GM21447 (cell line): ENCODE results near the gene PRMT7.

Source experiments
- ATAC-seq: cut with Tn5 transposase; IDR thresholded peaks from one replicate; pipeline ENCODE4 v1.9.1; 2021; ENCODE audit not compliant: unreplicated experiment

Gene PRMT7

DNA sequence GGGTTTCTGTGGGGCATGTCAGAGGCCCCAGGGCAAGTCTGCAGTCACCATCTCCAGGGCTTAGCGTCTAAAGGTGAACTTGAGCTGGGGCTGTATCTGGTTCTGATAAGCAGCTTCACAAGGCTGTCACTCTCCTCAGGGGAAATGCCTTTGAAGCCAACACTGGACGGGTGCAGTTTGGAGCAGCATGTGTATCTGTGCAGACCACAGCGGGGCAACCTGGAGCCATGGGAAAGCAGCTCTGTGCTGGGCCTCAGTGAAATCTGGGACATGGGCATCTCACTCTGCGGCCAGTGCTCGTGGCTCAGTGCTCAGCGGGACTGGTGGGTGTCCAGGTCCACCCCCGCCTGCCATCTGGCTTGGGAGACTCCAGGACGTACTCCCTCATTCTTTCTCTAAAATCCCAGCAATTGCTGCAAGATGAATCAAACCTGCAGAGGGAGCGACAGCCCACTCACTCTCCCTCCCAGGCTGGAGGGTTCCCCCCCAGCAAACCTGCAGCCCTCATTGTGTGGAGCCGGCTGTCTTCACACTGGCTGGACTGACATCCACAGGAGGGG is 63.5 kb downstream of the PRMT7 start:
- no peak for ATAC-seq

DNA sequence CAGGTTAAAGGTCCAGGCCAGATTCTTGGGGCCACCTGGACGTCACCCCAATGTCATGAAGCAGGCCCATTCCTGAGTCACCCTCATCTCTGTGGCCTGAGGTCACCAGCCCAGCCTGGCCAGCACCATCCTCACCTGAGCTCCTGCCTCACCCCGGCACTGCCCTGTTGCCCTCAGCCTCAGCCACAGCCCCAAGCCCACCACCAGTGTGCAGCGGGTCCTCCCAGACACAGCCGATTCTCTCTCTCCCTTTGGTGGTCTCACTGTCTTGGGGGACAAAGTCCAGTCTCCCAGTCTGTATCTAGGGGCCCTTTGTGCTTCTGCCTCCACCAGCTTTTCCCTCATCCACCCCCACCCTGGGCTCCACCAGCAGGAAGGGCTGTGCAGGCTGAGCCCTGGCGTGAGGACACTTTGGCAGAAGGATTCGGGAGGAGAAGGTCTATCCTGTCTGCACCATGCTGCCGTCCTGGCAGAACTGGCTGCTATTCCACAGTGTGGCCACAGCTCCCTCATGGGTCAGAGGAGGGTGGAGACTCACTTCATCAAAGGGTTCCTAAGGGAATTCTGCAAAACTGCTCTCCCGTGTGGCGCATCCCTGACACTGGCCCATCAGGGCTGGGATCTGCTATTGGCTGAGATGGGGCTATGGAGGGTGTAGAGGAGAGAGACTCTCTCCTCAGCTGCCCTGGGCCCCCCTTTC is 64.3 kb downstream of the PRMT7 start:
- no peak for ATAC-seq

DNA sequence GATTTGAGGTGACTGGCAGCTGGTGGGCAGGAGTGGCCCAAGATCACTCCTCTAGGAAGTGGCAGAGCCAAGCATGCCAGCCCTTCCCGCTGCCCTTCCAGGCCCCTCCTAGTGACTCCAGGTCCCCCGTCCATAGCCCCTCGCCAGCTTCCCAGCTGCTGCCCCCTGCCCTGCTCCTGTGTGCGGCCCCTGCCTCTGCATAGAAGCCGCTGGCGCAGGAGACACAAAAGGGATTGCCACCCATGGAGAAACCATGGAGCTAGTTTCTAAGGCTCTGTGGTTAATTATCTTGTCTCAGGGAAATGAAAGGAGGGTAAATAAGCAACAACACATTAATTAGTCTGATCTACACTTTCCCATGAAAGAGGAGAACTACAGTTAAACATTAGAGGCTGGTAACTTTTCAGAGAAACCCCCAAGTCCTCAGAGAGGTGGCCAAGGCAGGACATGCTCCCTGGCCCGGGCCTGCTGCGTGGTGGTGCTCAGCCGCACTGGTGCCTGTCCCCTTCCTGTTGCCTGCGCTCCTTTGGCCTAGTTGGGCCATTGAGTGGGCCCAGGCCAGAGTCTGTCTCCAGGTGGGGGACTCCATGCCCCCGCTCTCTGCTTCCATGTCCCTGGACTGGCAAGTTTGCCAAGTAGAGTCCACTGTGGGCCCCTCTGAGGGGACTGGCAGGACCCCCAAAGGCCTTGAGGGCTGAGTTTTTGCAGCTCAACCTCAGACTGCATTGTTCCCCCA is 65.2 kb downstream of the PRMT7 start:
- no peak for ATAC-seq

DNA sequence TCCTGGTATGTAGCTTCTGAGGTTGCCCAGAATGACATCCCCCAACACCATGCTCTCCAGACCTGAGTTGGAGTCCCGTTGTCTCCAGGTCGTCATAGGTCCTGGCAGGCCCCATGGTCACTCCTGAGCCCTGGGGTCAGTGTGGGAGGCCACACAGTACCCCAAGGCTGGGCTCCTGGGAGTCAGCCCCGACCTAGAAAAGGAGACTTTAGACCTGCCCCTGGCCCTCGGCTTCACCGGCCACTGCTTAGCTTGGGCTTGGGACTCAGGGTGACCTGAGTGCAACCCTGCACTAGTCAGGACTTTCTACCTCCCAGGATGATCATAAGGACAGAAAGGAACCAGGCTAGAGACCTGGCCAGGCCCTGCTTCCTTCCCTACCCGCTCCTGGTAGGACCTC is 65.8 kb downstream of the PRMT7 start:
- no peak for ATAC-seq

DNA sequence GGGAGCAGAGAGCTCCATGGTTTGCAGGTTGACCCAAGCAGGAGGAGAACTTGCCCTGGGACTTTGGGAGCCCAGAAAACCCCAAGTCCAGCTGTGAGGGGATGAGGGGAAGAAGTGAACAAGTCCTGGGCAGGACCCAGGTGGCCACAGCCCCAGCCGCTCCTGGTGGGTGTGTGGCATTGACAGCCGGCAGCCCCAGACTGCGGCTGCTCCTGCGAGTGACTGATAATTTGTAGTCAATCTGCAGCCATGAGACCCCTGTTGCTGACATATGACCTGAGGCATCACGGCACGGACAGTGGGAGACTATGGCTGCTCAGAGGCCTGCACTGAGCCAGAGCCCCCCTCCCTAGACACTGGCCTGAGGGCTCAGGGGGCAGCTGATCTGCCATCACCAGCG is 66.4 kb downstream of the PRMT7 start:
- no peak for ATAC-seq

DNA sequence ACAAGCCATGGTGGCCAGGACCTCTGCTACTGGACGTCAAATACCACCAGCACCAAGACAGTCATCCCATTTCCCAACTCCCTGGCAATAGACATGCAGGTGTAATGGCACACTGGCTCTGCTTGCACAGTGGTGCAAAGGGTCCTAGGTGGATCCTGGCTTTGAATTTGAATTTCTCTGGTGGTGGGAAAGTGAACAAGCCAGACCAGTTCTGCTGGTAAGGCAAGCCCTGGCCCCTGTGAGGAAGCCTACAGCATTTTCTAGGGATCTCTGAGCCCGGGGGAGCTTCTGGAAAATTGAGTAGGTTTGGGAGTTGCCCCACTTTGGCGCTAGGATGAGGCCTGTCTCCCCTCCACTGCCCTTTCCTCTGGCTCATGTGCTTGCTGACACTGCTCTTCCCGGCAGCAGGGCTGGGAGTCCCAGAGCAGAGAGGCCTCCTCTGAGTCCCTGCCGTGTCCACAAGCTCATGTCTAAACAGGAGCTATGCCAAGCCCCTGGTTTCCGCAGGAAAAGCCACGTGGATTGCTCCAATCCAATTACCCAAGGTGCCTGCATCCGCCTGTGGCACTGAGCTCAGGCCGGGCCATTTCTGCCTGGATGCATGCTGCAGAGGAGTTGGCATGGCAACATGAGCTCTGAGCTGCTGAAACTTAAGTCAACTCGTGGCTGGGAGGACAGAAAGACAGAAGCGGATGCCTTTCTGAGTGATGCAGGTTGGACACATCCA is 67.0 kb downstream of the PRMT7 start:
- ATAC-seq = no peak

DNA sequence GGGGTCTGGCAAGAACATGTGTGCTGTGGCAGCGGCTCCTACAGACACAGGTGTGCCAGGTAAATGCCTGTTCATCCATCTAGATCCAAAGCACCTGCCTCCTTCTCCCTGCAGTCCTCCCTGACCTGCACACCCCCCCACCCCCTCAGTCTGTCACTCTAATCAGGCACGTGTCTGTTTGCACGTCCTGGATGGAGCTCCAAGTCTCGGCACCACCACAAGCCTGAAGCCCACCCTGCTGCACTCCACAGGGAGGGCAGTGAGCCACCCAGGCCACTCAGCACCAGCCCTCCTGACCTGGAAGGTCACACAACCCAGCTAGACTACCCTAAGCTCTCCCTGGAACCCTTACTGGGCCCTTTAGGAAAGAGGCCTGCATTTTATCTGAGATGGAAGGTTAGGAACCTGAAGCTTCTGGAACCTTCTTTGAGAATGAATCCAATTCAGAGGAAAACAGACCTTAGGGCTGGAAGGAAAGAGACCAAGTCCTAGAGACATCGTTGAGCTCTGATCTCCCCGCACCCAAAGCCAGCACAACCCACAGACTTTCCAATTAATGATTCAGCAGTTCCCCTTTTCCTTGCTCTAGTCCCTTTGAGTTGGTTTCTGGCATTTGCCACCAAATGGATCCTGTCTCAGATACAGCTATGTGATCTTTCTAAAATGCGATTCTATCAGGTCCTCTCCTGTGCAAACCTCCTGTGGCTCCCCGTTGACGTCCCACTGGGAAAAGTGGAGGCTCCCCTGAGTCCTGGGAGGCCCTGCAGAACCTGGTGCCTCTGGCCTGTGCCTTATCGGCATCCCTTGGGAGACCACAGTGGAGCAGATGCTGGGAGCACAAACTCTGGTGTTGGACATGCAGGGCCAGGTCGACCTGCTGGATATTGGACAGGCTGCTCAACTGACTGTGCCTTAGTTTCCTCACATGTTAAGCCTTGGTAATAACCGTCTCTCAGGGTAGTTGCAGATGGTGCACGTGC is 67.9 kb downstream of the PRMT7 start:
- no peak for ATAC-seq

DNA sequence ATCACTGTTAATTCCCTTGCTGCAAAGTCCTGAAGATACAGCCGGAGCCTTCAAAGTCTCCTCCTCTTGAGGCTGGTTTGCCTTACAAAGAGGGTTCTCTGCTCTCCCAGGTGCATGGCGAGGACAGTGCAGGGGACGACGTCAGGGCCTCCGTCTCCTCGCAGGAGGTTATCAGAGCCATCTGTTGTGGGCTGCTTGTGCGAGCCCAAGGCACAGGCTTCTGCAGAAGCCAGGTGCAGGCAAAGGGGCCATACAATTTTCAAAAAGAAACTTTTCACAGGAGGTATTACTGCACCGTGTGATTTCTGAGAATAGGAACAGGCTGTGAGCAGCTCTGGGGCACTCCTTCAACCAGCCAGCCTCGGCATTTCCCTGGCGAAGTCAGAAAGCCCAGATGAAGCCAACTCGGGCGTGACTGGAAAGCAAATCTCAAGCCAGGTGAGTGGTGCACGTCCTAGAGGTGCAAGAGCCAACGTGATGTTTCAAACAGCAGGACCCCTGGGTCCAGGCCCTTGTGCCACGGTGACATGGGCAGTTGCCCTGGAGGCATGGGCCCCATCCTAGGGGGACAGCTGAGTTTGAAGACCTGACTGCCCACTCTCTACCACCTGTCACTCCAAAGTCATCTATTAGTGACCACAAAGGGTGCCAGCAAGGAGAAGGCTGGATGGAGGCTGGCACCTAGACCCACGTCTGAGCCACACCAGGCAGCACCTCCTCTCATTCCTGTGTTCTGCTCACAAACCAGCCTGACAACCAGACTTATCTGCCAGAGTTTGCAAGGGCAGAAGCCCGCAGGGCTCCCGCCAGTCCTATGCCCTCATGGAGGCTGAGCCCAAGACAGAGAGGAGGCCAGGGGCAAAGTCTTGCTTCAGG is 68.9 kb downstream of the PRMT7 start:
- ATAC-seq = no peak

DNA sequence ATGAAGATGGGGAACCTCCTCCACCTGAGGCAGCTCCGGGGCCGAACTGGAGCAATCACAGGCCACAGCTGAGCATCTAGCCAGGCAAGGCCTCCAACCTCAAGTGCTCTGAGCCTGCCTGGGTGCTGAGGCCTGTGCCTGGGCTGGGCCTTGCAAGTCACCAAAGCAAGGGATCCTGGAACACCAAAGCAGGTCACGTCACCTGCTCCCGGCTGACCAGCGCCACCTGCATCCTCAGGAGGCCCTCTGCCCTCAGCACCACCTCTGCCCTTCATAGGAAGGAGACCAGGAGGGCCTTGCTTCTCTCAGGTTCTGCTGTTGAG is 69.5 kb downstream of the PRMT7 start:
- ATAC-seq = no peak

DNA sequence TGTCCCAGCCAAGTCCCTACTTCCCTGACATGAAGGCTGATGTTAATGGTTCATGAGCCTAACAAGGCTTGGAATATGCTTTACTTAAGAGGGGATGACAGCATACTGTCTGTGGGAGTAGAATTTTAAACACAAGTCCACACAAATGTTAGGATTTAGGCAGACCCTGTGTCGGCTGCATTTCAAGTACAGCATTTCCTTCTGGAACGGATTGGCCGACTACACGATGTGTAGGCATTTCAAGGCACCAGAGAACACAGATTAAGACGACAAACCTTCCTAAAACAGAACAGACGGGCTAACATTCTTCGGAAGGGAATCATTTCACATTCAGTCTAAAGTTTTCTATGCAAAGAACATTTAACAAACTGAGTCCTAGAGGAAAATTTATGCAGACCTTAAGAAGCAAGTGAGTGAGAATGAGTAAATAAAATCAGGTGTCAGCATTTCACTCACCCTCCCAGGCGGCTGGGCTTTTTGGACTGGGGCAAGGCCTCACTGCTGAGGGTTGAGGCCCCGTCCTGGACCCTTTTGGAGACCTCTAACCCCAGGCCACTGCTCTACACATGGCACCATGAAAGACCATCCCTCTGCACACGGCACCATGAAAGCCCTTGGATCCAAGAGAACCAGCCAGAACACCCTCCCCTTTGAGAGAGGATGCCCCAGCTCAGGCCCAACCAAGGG is 70.0 kb downstream of the PRMT7 start:
- no peak for ATAC-seq

DNA sequence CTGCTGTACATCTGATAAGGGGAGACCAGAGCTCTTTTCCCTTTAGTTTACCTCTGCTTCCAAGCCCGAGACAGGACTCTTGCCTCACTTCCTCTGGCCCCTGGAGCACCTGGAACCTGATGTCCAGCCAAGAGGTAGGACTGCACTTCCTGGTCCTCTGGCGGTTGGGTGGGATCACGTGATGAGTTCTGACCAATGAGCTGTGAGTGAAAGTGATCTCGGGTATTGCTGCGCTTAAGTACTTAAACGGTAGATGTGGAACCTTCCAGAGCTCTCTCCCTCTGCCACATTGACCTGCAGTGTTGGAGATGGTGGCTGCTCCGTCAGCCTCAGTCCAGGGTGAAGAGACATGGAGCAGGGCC is 70.5 kb downstream of the PRMT7 start:
- no peak for ATAC-seq

DNA sequence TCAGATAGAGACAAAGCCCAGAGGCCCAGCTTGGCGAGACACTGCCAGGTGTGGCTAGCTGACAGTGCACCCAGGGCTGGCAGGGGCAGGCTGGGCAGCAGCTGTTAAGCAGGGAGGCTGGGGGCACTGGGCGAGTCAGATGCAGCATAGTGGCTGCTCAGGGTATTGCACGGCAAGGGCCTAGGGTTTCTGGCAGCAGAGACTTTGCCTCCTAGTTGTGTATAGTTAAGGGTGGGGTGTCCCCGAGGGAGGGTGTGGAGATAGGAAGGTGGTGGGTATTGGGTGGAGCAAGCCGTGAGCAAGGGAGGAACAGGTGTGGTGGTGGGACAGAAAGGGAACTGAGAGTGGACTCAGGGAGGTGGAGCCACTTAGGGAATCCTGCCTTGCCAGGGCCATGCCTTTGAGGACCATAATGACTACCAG is 71.5 kb downstream of the PRMT7 start:
- ATAC-seq = peak; percentile 43

DNA sequence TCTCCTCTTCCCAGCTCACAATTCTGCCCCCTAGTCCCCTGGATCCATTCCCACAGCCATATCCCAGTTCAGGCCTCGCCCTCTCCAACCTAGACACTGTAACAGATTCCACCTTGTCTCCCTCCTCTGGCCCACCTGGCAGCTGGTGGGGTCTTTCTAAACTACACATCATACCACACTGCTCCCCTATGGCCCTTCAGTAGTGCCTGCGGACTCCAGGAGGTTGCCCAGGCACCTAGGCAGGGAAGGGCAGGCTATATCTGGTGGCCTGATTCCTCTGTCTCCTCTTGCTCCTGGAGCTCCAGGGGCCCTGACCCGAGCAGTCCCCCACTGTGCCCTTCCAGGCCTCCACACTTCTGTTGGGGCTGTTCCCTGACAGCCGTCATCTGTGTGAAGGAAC is 73.0 kb downstream of the PRMT7 start:
- no peak for ATAC-seq

DNA sequence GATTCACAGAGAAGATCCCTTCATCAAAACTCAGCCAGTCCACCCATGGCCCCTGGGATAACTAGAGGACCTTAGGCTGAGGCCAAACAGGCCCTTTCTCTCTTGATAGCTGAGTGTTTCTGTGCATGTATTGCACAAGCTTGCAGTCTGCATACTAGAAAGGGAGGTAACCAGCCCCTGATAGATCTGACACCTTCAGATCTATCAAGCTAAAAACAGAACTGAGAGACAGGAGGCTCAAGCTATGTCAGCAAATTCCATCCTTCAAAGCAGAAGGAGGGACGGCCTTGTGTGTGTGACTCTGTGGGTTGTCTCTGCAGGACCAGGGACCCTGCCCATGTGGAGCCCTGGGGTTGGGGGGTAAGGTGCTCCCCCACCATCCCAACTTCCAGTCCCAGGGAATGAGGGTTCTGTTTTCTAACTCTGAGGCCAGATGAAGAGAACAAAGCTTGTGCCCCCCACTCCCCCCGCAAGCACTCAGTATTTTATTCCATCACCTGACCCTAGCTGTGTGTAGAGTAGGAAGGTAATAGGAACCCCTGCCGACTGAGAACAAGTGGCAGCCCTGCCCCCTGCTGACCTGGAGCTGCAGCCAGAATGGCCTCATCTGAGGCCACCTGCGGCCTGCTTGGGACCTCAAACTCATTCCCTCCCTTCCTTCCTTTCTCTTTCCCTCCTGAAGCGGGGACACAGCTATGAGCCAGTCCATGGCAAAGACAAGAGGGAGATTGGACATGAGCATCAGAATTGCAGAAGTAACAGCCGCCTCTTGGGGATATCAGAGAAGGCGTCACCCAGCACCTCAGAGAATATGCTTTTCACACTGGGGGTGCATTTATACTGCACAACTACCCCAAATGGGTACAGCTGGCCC is 73.7 kb downstream of the PRMT7 start:
- no peak for ATAC-seq

DNA sequence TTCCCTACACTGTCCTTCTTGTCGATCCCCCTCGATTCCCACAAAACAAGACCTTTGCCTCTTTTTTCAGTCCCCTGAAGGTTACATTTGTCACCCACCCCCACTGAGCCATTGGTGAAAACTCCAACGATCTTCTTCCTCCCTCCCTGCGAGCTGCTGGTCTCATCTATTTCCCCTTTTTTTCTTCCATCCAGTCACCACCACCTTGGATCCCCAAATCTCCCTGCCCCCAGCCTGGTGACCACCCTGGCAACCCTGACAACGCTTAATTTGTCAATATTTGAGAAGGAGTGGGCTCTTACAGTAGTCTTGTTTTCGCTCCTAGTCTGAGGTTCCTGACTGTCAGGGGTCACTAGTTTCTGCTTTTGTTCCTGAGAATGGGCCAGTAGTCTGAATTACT is 74.6 kb downstream of the PRMT7 start:
- no peak for ATAC-seq

DNA sequence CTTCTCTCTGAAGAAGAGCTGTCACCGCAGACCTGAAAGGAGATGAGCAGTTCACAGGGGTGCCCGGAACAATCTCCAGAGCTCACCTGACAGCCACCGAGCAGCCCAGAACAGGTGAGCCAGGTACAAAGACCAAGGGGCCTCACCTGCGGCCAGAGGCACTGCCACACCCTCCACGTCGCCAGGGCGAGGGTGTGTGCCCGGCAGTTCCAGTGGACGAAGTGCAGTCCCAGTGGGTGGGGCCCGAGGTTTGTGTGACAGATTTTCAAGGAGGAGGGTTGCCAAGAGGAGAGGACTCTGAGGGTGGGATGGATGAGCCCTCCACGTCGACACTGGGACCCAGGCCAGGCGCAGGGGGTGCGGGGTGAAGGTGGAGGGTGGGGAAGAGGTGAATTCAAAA is 75.8 kb downstream of the PRMT7 start:
- ATAC-seq = no peak

DNA sequence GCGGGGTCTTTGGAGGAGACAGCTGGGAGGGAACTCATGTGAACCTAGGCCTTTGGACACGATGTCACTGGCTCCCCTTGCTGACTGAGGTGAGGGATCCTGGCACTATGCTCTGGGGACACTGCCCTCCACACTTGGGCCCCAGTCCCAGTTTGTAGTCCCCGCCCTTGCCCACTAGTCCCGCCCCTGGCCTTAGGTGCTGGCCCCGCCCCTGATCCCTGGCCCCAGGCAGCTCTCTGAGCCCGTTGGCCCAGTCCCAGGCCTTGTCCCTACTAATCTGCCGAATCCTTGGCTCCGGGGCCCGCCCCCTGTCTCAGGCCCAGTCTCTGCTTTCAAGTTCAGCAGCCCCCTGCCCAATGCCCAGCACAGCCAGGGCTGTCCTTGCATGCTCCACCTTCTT is 76.5 kb downstream of the PRMT7 start:
- no peak for ATAC-seq

DNA sequence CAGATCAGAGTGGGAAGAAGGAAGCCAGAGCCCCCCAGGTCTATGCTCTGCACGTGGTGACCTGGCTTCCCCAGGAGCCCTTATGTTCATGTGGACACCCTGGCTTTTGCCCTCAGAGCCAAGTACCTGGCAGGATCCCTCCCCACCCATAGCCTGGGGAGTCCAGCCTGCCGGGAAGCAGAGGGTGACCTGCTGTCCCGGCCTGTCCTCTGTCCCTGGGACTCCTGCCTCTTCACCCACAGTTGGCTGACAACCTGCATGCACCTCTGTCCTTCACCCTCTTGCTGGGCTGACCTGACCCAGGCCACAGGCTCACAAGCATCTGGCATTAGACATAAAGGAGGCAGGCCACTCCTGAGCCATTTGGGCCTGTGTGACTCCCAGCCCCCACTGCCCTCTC is 77.3 kb downstream of the PRMT7 start:
- no peak for ATAC-seq
